ENCODE data around the gene PDE9A. TPM values are rescaled to one million over a fixed set of nuclear protein-coding genes. Genes with fewer than 3 reads are reported as not detected.

PDE9A gene
- total RNA-seq, 1 donor from 2014 or later, result 31.4 TPM

DNA sequence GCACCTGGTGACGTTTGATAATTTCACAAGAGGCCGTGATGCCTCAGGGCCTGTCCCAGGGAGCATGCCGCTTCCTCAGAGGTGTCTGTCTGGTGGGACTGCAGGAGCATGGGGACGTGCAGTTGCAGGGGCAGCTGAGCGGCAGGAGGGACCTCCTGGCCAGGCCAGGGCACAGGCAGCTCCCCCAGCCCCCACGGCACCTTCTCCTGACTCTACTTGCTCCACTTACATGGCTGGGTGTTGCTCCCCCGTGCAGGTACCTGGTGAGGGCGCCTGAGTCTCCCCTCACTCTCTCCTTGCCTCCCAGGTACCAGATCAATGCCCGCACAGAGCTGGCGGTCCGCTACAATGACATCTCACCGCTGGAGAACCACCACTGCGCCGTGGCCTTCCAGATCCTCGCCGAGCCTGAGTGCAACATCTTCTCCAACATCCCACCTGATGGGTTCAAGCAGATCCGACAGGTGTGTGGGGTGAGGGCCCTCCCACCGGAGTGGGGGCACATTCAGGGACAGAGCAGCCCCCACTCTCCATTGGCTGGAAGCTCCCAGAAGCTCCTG lies 108.4 kb downstream of the PDE9A start:
- no peak for DNase-seq (ENCODE audit: low read depth, low spot score)
- no peaks in the 10 kb centered on the region for H3K27me3 Mint-ChIP-seq (ENCODE audit: low read depth)
- peaks cover 8% of the 10 kb centered on the region for H3K36me3 Mint-ChIP-seq (ENCODE audit: low read depth)
- H3K4me3 Mint-ChIP-seq, result no peak overlapping the region
- no peak overlapping the region for H3K27ac Mint-ChIP-seq (ENCODE audit: unreplicated experiment)
- TF ChIP-seq, protein P1, sequence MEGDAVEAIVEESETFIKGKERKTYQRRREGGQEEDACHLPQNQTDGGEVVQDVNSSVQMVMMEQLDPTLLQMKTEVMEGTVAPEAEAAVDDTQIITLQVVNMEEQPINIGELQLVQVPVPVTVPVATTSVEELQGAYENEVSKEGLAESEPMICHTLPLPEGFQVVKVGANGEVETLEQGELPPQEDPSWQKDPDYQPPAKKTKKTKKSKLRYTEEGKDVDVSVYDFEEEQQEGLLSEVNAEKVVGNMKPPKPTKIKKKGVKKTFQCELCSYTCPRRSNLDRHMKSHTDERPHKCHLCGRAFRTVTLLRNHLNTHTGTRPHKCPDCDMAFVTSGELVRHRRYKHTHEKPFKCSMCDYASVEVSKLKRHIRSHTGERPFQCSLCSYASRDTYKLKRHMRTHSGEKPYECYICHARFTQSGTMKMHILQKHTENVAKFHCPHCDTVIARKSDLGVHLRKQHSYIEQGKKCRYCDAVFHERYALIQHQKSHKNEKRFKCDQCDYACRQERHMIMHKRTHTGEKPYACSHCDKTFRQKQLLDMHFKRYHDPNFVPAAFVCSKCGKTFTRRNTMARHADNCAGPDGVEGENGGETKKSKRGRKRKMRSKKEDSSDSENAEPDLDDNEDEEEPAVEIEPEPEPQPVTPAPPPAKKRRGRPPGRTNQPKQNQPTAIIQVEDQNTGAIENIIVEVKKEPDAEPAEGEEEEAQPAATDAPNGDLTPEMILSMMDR (conservative IDR thresholded peaks at IDR 0.05), result no peak
- no peaks in the 10 kb centered on the region for H3K4me1 Mint-ChIP-seq
- H3K9me3 Mint-ChIP-seq, result no peaks in the 10 kb centered on the region

DNA sequence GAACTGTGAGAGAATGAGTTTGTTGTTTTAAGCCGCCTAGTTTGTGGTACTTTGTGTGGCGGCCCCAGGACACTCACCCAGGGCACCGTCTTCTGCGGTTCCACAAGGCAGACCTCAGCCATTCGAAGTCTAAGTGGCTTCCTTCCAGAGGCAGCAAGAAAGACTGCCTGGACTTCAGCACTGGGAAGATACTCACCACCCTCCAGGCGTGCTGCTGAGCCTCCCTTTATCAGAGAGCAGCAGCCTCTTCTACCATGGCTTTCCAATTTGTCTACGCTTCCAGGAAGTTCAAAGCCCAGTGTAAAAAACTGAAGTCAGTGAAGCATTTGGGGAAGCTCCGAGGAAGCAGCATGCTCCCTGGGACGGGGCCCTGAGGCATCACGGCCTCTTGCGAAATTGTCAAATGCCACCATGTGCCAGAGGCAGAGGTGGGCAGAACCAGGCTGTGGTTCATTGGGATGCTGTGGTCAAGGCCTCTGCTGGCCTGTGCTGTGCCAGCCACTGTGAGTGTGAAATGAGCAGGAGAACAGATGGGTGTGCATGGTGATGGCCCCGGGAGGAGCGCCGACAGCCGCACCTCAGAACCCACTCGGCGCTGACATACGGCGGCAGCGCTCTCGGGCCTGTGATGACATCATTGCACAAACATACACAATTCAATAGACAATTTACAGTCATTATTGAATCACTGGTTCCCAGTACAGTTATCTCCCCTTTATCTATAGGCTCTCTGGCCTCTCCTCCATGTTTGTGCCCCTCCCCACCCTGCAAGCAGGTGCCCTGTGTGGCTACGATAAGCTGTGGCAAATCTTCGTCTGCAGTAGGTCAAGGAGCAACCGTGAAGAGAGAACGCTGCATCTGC lies 110.4 kb downstream of the PDE9A start:
- Mint-ChIP-seq H3K4me3 (no peak overlapping the region), H3K4me1 (no peaks in the 10 kb centered on the region), H3K27ac (ENCODE audit: unreplicated experiment) (no peak overlapping the region), H3K36me3 (ENCODE audit: low read depth) (peaks cover 9% of the 10 kb centered on the region), H3K9me3 (no peaks in the 10 kb centered on the region), H3K27me3 (ENCODE audit: low read depth) (no peaks in the 10 kb centered on the region)
- DNase-seq (ENCODE audit: low read depth, low spot score), result no peak
- TF ChIP-seq, protein P1 (conservative IDR thresholded peaks at IDR 0.05), result no peak

DNA sequence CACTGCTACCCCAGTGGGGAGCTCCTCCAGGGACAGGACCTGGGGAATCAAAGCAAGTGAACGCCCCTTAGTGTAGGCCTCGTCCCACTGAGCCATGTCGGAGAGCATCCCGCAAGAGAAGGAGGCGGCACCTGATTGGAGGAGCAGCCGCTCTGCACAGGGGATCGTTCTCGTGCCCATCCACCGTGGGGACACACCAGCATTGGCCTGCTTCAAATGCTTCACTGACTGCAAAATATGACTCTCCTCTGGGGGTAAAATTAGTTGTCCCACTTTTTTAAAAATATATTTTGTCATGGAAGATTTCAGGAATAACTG lies 111.0 kb downstream of the PDE9A start:
- H3K27ac Mint-ChIP-seq (ENCODE audit: unreplicated experiment), result no peak overlapping the region
- no peaks in the 10 kb centered on the region for H3K4me1 Mint-ChIP-seq

DNA sequence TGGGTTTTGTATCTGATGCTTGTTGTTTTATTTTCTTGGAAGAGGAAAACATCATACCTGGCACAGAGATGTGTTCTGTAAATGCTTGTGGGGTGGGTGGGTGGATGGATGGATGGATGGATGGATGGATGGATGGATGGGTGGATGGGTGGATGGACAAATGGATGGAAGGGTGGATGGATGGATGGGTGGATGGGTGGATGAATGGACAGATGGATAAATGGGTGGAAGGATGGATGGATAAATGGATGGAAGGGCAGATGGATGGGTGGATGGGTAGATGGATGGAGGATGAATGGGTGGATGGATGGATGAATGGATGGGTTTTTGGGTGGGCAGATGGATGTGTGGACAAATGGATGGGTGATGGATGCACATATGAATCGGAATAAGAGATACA lies 111.5 kb downstream of the PDE9A start:
- H3K4me3 Mint-ChIP-seq, result no peak overlapping the region
- H3K27ac Mint-ChIP-seq (ENCODE audit: unreplicated experiment), result no peak overlapping the region
- no peaks in the 10 kb centered on the region for H3K27me3 Mint-ChIP-seq (ENCODE audit: low read depth)

More for the DNA sequence above, 111.0 kb downstream of the PDE9A start:
- no peak for DNase-seq (ENCODE audit: low read depth, low spot score)
- H3K36me3 Mint-ChIP-seq (ENCODE audit: low read depth), result peaks cover 15% of the 10 kb centered on the region
- no peaks in the 10 kb centered on the region for H3K9me3 Mint-ChIP-seq
- H3K4me3 Mint-ChIP-seq, result no peak overlapping the region
- no peaks in the 10 kb centered on the region for H3K27me3 Mint-ChIP-seq (ENCODE audit: low read depth)
- TF ChIP-seq, protein P1 (conservative IDR thresholded peaks at IDR 0.05), result no peak

DNA sequence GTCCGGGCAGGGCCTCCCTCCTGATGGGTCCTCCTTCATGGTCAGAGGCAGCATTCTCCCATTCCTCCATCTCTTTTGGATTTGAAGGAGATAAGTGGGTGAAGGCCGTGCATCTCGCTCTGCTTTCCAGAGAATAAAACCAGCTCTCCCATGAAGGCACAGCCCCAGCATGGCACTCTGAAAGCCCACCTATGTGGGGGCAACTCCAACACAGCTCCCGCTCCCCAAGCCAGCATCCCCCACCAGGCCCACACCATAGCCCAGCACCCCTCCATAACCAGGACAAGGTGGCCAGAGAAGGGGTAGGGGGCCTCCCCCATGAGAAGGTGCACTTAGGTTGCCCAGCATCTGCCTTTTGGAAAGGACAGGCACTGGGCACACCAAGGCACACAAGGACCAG lies 112.2 kb downstream of the PDE9A start:
- no peak overlapping the region for H3K4me3 Mint-ChIP-seq
- no peaks in the 10 kb centered on the region for H3K27me3 Mint-ChIP-seq (ENCODE audit: low read depth)
- H3K36me3 Mint-ChIP-seq (ENCODE audit: low read depth), result peaks cover 15% of the 10 kb centered on the region
- H3K4me1 Mint-ChIP-seq, result no peaks in the 10 kb centered on the region
- H3K27ac Mint-ChIP-seq (ENCODE audit: unreplicated experiment), result no peak overlapping the region
- TF ChIP-seq, protein P1 (conservative IDR thresholded peaks at IDR 0.05), result no peak
- DNase-seq (ENCODE audit: low read depth, low spot score), result no peak
- H3K9me3 Mint-ChIP-seq, result no peaks in the 10 kb centered on the region

More for the DNA sequence above, 111.5 kb downstream of the PDE9A start:
- Mint-ChIP-seq H3K4me1 (no peaks in the 10 kb centered on the region), H3K36me3 (ENCODE audit: low read depth) (peaks cover 15% of the 10 kb centered on the region), H3K9me3 (no peaks in the 10 kb centered on the region)
- DNase-seq (ENCODE audit: low read depth, low spot score), result no peak
- TF ChIP-seq, protein P1 (conservative IDR thresholded peaks at IDR 0.05), result no peak

Measured in neural crest cell (in vitro differentiated cells).